Cardiac septum (tissue), 1 donor: Measurements from ENCODE around the gene CHST11. TPM values are rescaled to one million over a fixed set of nuclear protein-coding genes. Genes with fewer than 3 reads are reported as not detected.

Experiments
- DNase-seq: peaks from one replicate; pipeline ENCODE4 v3.0.0-alpha.2; 2020; ENCODE audit warnings: low spot score
- intact Hi-C: fragments of 100-400 bp; cut with DNase I; formaldehyde crosslinking; loops from one replicate; pipeline ENCODE4 v1.14.0; 2022
- total RNA-seq: library from RNA; stranded (reverse); fragmentation: NEBNext Ultra II Directional; extraction: Animal tissue kit (Norgen Biotek cat#: 25700); gene quantifications from one replicate; pipeline ENCODE4 v1.2.1, GENCODE V29; 2021
- donor health status: DM: no; HTN: no; CAD: no.

The CHST11 gene
- total RNA-seq, 1 donor from 2014 or later: 6.1 TPM

GRCh38 chr12:104426926-104427546 lies 29.7 kb upstream of the CHST11 start:
- intact Hi-C loops: no loop called here
- DNase-seq: no peak

- intact Hi-C loops: no loop called here
Observed at GRCh38 chr12:104427547-104427938, 29.2 kb upstream of the CHST11 start.

GRCh38 chr12:104433061-104433460 lies 23.7 kb upstream of the CHST11 start:
- no peak for DNase-seq
- intact Hi-C loops: no loop called here

More at GRCh38 chr12:104427547-104427938, 29.2 kb upstream of the CHST11 start:
- no peak for DNase-seq

- DNase-seq: no peak
- intact Hi-C loops: no loop called here
Observed at GRCh38 chr12:104434129-104434528, 22.6 kb upstream of the CHST11 start.

- intact Hi-C loops: no loop called here
- no peak for DNase-seq
Observed at GRCh38 chr12:104435175-104435574, 21.6 kb upstream of the CHST11 start.

- no peak for DNase-seq
- intact Hi-C loops: no loop called here
Observed at GRCh38 chr12:104435765-104436164, 21.0 kb upstream of the CHST11 start.

GRCh38 chr12:104436790-104437189 lies 20.0 kb upstream of the CHST11 start:
- no peak for DNase-seq
- intact Hi-C loops: no loop called here

GRCh38 chr12:104438134-104438533 lies 18.6 kb upstream of the CHST11 start:
- intact Hi-C loops: no loop called here
- no peak for DNase-seq

- intact Hi-C loops: no loop called here
Observed at GRCh38 chr12:104439137-104439536, 17.6 kb upstream of the CHST11 start.

GRCh38 chr12:104443008-104443407 lies 13.7 kb upstream of the CHST11 start:
- intact Hi-C loops: no loop called here
- DNase-seq: no peak

More at GRCh38 chr12:104439137-104439536, 17.6 kb upstream of the CHST11 start:
- no peak for DNase-seq

- DNase-seq: no peak
- intact Hi-C loops: no loop called here
Observed at GRCh38 chr12:104446646-104447421, 9.9 kb upstream of the CHST11 start.

GRCh38 chr12:104448031-104448430 lies 8.7 kb upstream of the CHST11 start:
- intact Hi-C loops: no loop called here

GRCh38 chr12:104448451-104448850 lies 8.3 kb upstream of the CHST11 start:
- intact Hi-C loops: no loop called here
- no peak for DNase-seq

More at GRCh38 chr12:104448031-104448430, 8.7 kb upstream of the CHST11 start:
- no peak for DNase-seq

- DNase-seq: no peak
- intact Hi-C loops: no loop called here
Observed at GRCh38 chr12:104450700-104451099, 6.0 kb upstream of the CHST11 start.

- no peak for DNase-seq
- intact Hi-C loops: no loop called here
Observed at GRCh38 chr12:104452087-104452486, 4.7 kb upstream of the CHST11 start.

- intact Hi-C loops: no loop called here
- DNase-seq: no peak
Observed at GRCh38 chr12:104453133-104453532, 3.6 kb upstream of the CHST11 start.

- intact Hi-C loops: loop anchor here (5.0 kb wide), 4 partner anchors 73 to 417 kb away; no protein-coding TSS in a partner anchor
- DNase-seq: no peak
Observed at GRCh38 chr12:104454997-104455396, 1.8 kb upstream of the CHST11 start.

- intact Hi-C loops: loop anchor here (2.0 to 5.0 kb wide), 5 partner anchors 73 to 417 kb away; no protein-coding TSS in a partner anchor
- no peak for DNase-seq
Observed at GRCh38 chr12:104455578-104456416, 951 bp upstream of the CHST11 start.

- DNase-seq: peak; percentile 89
- intact Hi-C loops: loop anchor here (2.0 to 5.0 kb wide), 5 partner anchors 75 to 415 kb away; no protein-coding TSS in a partner anchor
Observed at GRCh38 chr12:104456950-104457745, 400 bp downstream of the CHST11 start.
